Astrocyte (in vitro differentiated cells and primary cell): ENCODE results near the gene EIF2B5.

Experiments used
- CTCF ChIP-seq: IDR thresholded peaks from 2 replicates; pipeline ENCODE4 v1.5.1; 2011; ENCODE audit warnings: low read depth, mild to moderate bottlenecking, inconsistent platforms, low read length, moderate library complexity; ENCODE audit not compliant: insufficient read depth
- EZH2 ChIP-seq: IDR thresholded peaks from 2 replicates; pipeline ENCODE4 v1.6.1; 2012; ENCODE audit warnings: mild to moderate bottlenecking, low read length, inconsistent platforms; ENCODE audit not compliant: insufficient read depth

DNA sequence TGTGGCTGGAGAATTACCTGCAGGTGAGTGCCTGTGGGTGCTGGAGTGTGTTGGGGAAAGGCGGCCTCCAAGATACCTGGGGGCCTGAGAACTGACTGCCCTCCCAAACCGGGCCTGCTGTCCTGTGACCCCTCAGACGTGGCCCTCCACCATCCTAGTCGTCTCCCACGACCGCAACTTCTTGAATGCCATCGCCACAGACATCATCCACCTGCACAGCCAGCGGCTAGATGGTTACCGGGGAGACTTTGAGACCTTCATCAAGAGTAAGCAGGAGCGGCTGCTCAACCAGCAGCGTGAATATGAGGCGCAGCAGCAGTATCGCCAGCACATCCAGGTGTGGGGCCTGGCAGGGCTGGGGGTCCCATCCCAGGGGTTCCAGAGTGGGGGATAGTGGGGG lies 54.3 kb downstream of the EIF2B5 start:
- TF ChIP-seq CTCF, result no peak
- no peak for TF ChIP-seq EZH2
